ENCODE measurements around the gene CHPF. TPM values are rescaled to one million over a fixed set of nuclear protein-coding genes. Genes with fewer than 3 reads are reported as not detected.

The CHPF gene
- total RNA-seq, 4 donors from 2014 or later, result 19.0 to 122 (median 90.5) TPM

DNA sequence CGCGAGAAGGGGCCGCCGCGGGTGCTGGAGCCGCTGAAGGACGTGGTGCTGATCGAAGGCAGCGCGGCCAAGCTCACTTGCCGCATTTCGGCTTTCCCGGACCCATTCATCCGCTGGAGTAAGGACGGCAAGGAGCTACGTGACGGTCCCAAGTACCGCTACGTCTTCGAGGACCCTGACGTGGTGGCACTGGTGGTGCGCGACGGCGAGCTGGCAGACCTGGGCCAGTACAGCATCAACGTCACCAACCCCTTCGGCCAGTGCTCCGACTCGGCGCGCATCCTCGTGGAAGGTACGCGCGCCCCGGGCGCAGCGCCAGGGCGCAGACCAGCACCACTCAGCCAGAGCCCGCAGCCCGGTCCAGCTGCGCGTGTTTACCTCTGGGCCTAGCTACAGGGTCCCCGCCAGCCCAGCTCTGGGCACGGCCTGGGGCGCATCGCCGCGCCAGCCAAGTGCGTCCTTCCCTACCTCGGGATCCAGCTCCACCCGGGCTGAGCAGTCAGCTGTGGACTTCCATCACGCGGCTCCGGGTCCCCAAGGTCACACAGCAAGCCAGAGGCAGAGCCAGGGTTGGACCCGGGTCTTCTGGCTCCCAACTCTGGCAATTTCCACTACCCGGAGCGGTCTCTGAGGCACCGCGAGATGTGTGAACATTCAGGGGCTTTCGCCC, 46.6 kb downstream of the CHPF start:
- no peaks in the 10 kb centered on the region for H3K9me3 ChIP-seq
- TF ChIP-seq CTCF (IDR thresholded peaks at IDR 0.05) (no peak), POLR2A (IDR thresholded peaks at IDR 0.05) (no peak)
- H3K27me3 ChIP-seq, result peaks cover 0 to 5% of the 10 kb centered on the region in 2 donors
- H3K27ac ChIP-seq, result peak overlapping the region in 3 of 4 donors; percentile 76 to 99 (median 98)
- H3K4me1 ChIP-seq, result peaks cover 0 to 26% (median 11%) of the 10 kb centered on the region in 4 donors
- DNase-seq, result peak in 2 of 3 donors; percentile 50 to 62
- peaks cover 0 to 6% (median 0%) of the 10 kb centered on the region in 3 donors for H3K36me3 ChIP-seq
- peak overlapping the region in 3 of 4 donors; percentile 68 to 76 (median 69) for H3K4me3 ChIP-seq

DNA sequence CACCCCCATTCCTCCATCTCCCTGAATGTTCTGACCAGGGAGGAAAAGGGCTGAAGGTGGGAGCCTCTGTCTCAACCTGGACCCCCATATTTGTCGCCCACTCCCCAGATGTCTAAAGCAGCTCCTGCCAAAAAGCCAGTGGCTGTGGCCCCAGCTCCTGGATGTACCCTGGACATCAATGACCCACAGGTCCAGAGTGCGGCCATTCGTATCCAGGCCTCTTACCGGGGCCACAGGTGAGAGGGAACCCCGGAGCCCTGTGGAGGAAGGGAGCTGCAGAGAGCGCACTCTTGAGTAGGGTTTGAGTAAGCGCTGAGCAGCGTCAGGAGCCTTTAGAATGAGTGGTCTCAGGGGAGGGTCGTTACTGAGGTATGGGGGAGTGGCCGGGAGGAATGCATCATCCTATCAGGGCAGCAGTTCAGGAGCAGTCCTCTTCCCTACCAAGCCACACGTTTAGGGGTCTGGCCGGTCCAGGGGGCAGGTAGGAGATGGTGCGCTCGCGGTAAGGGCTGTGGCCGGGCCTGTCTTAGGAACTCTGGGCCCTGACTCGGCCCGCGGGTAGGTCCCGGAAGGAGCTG, 47.3 kb downstream of the CHPF start:
- Histone ChIP-seq H3K4me3 (peak overlapping the region in 3 of 4 donors; percentile 9 to 76 (median 69)), H3K27ac (peak overlapping the region in 2 of 4 donors; percentile 98 to 99)
- TF ChIP-seq CTCF (IDR thresholded peaks at IDR 0.05) (no peak), POLR2A (IDR thresholded peaks at IDR 0.05) (no peak)

GRCh38 chr2:219495531-219496122, 48.0 kb downstream of the CHPF start:
- Histone ChIP-seq H3K9me3 (no peaks in the 10 kb centered on the region), H3K4me1 (peaks cover 0 to 26% (median 11%) of the 10 kb centered on the region in 4 donors), H3K27ac (peak overlapping the region in 1 of 4 donors; percentile 98), H3K4me3 (no peak overlapping the region), H3K36me3 (no peaks in the 10 kb centered on the region), H3K27me3 (peaks cover 0 to 5% of the 10 kb centered on the region in 2 donors)
- peak in 2 of 3 donors; percentile 54 to 76 for DNase-seq
- TF ChIP-seq CTCF (IDR thresholded peaks at IDR 0.05), result peak in 5 of 6 experiments; percentile 18 to 57 (median 51)
- no peak for TF ChIP-seq POLR2A (IDR thresholded peaks at IDR 0.05)

More for the DNA sequence above, 47.3 kb downstream of the CHPF start:
- H3K4me1 ChIP-seq, result peaks cover 0 to 26% (median 11%) of the 10 kb centered on the region in 4 donors
- peaks cover 0 to under 1% (median 0%) of the 10 kb centered on the region in 3 donors for H3K36me3 ChIP-seq
- H3K27me3 ChIP-seq, result peaks cover 0 to 5% of the 10 kb centered on the region in 2 donors
- H3K9me3 ChIP-seq, result no peaks in the 10 kb centered on the region
- DNase-seq, result no peak

- H3K4me3 ChIP-seq, result no peak overlapping the region
- peak overlapping the region in 1 of 4 donors; percentile 98 for H3K27ac ChIP-seq
- H3K4me1 ChIP-seq, result peaks cover 0 to 24% (median 11%) of the 10 kb centered on the region in 4 donors
- DNase-seq, result no peak
- TF ChIP-seq POLR2A (IDR thresholded peaks at IDR 0.05) (no peak), CTCF (IDR thresholded peaks at IDR 0.05) (peak in 1 of 6 experiments; percentile 17)
- peaks cover 0 to 5% of the 10 kb centered on the region in 2 donors for H3K27me3 ChIP-seq
- H3K36me3 ChIP-seq, result no peaks in the 10 kb centered on the region
- no peaks in the 10 kb centered on the region for H3K9me3 ChIP-seq
Measured at GRCh38 chr2:219494952-219495530, 48.6 kb downstream of the CHPF start.

DNA sequence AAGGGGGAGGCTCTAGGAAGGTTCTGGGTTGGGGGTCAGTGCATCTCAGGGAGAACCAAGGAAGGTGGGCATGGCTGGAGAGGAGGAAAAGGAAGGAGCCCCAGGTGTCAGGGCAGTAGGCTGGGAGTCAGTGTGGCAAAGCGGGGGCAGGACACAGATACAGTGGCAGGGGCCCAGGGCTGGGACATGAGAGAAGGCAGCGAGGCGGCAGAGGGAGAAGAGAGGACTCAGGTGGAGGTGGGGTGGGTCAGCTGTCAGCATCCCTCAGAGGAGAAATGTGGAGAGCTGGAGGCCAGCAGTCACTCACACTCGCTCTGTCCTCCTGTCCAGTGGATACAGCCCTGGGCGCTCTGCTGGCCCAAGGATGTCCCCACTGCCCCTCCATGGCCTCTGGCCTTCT, 50.5 kb downstream of the CHPF start:
- H3K27ac ChIP-seq, result no peak overlapping the region
- no peak for DNase-seq
- no peak for TF ChIP-seq CTCF (IDR thresholded peaks at IDR 0.05)
- TF ChIP-seq POLR2A (IDR thresholded peaks at IDR 0.05), result no peak
- H3K36me3 ChIP-seq, result no peaks in the 10 kb centered on the region
- peaks cover 0 to 5% of the 10 kb centered on the region in 2 donors for H3K27me3 ChIP-seq
- H3K4me1 ChIP-seq, result peaks cover 0 to 16% (median 7%) of the 10 kb centered on the region in 4 donors
- no peak overlapping the region for H3K4me3 ChIP-seq
- no peaks in the 10 kb centered on the region for H3K9me3 ChIP-seq

All from Peyer's patch (tissue), 4 donors.